Measurements from ENCODE around the gene SIRPA.

SIRPA gene

GRCh38 chr20:1905693-1906092 lies 10.5 kb downstream of the SIRPA start:
- H3K27ac ChIP-seq, result no peak overlapping the region
- H3K36me3 ChIP-seq (replicated peaks), result no peaks in the 10 kb centered on the region
- in situ Hi-C loops (cut with HindIII; ENCODE audit: low pct_ligation_motif_present, low sequenced_read_pairs), result no loop called here
- DNase-seq, result no peak
- TF ChIP-seq, protein P1, sequence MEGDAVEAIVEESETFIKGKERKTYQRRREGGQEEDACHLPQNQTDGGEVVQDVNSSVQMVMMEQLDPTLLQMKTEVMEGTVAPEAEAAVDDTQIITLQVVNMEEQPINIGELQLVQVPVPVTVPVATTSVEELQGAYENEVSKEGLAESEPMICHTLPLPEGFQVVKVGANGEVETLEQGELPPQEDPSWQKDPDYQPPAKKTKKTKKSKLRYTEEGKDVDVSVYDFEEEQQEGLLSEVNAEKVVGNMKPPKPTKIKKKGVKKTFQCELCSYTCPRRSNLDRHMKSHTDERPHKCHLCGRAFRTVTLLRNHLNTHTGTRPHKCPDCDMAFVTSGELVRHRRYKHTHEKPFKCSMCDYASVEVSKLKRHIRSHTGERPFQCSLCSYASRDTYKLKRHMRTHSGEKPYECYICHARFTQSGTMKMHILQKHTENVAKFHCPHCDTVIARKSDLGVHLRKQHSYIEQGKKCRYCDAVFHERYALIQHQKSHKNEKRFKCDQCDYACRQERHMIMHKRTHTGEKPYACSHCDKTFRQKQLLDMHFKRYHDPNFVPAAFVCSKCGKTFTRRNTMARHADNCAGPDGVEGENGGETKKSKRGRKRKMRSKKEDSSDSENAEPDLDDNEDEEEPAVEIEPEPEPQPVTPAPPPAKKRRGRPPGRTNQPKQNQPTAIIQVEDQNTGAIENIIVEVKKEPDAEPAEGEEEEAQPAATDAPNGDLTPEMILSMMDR (IDR thresholded peaks at IDR 0.05; ENCODE audit: low read depth, low read length, missing control alignments), result no peak
- H3K4me3 ChIP-seq (ENCODE audit: low read depth, low read length), result no peak overlapping the region
- no peaks in the 10 kb centered on the region for H3K27me3 ChIP-seq (replicated peaks)

DNA sequence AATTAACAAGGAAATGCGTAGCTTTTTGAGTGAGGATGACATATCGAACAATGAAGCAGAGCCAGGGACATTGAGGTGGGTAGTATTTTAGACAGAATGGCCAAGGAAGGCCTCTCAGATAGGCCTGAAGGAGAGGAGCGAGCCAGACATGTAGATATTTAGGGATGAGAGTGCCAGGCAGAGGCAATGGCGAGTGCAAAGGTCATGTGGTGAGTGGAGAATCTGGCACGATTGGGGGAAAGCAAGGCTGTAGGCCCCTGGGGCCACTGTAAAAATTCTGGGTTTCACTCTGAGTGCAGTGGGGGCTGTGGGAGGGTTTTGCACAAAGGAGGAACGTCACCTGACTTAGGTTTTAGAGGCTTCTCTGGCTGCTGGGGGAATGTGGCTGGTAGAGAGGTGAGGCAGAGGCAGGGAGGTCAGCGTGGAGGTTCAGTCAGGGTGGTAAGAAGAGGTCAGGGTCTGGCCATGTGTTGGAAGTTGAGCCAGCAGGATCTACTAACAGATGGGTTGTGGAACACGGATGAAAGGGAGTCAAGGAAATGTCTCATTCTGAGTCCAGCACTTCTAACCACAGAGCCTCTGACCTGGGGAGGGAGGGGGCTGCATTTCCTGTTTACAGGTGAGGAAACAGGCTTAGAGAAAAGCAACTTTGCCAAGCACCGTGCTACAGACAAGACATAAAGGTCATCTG lies 11.3 kb downstream of the SIRPA start:
- no peak for DNase-seq
- Histone ChIP-seq H3K4me3 (ENCODE audit: low read depth, low read length) (no peak overlapping the region), H3K36me3 (replicated peaks) (no peaks in the 10 kb centered on the region), H3K27me3 (replicated peaks) (no peaks in the 10 kb centered on the region), H3K27ac (no peak overlapping the region)
- in situ Hi-C loops (cut with HindIII; ENCODE audit: low pct_ligation_motif_present, low sequenced_read_pairs), result no loop called here
- TF ChIP-seq, protein P1 (IDR thresholded peaks at IDR 0.05; ENCODE audit: low read depth, low read length, missing control alignments), result no peak

DNA sequence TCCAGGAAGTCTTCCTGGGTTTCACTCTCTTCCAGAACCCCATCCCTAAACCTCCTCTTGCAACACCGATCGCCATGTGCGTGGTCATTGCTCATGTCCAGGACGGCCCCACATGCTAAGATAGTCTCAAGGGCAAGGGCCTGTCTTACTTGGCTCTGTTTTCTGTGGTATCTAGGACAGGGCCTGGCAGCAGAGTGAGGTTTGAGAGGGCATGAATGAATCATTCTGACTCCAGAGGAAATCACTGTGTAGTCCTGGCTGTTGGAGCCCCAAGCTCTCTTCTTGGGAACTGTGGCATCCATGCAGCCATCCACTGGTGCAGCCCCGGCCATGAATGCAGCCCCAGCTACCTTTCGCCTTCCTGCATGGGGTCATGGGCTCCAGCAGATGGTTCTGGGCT lies 12.4 kb downstream of the SIRPA start:
- peak; percentile 5 for DNase-seq
- H3K27ac ChIP-seq, result no peak overlapping the region
- H3K4me3 ChIP-seq (ENCODE audit: low read depth, low read length), result no peak overlapping the region
- in situ Hi-C loops (cut with HindIII; ENCODE audit: low pct_ligation_motif_present, low sequenced_read_pairs), result no loop called here
- no peaks in the 10 kb centered on the region for H3K36me3 ChIP-seq (replicated peaks)
- TF ChIP-seq, protein P1 (IDR thresholded peaks at IDR 0.05; ENCODE audit: low read depth, low read length, missing control alignments), result no peak
- H3K27me3 ChIP-seq (replicated peaks), result no peaks in the 10 kb centered on the region

DNA sequence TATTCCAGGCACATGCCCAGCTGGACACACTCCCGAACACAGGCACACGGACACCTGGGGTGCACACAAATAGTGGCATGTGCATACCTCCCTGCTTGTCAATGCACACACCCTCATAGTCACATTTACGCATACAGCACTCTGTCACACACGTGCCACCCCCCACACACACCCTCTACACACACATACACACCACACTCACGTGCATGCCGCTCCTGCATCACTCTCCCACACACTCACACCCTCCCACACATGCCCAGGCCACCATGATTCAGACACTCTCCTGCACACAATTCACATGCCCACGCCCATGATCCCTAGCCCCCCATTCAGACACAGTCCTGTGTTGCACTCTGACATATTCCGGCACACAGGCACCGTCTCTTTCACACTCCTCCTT lies 13.0 kb downstream of the SIRPA start:
- TF ChIP-seq, protein P1 (IDR thresholded peaks at IDR 0.05; ENCODE audit: low read depth, low read length, missing control alignments), result no peak
- in situ Hi-C loops (cut with HindIII; ENCODE audit: low pct_ligation_motif_present, low sequenced_read_pairs), result no loop called here
- Histone ChIP-seq H3K27ac (no peak overlapping the region), H3K36me3 (replicated peaks) (no peaks in the 10 kb centered on the region), H3K27me3 (replicated peaks) (no peaks in the 10 kb centered on the region), H3K4me3 (ENCODE audit: low read depth, low read length) (no peak overlapping the region)
- DNase-seq, result no peak

GRCh38 chr20:1909097-1909496 lies 13.9 kb downstream of the SIRPA start:
- H3K4me3 ChIP-seq (ENCODE audit: low read depth, low read length), result no peak overlapping the region
- in situ Hi-C loops (cut with HindIII; ENCODE audit: low pct_ligation_motif_present, low sequenced_read_pairs), result no loop called here
- H3K27ac ChIP-seq, result no peak overlapping the region
- H3K36me3 ChIP-seq (replicated peaks), result no peaks in the 10 kb centered on the region
- no peak for DNase-seq
- TF ChIP-seq, protein P1 (IDR thresholded peaks at IDR 0.05; ENCODE audit: low read depth, low read length, missing control alignments), result no peak
- no peaks in the 10 kb centered on the region for H3K27me3 ChIP-seq (replicated peaks)

DNA sequence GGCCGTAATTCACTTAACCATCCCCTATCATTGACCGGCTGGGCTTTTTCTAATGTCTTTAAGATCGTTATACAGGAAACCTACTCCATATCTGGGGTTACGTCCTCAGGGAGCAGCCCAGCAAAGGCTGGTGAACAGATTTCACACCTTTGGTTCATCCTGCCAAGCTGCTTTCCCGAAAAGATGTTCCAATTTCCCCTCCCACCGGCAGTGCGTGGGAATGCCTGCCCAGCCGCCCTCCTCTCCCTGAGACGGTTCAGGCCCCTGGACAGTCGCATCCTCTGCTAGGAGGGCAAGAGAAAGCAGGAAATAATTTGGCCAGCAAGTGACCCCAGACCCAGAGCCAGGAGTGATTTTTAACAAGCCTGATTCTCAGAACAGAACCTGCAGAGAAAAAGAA lies 16.3 kb downstream of the SIRPA start:
- no peak overlapping the region for H3K27ac ChIP-seq
- no peaks in the 10 kb centered on the region for H3K27me3 ChIP-seq (replicated peaks)
- H3K4me3 ChIP-seq (ENCODE audit: low read depth, low read length), result no peak overlapping the region
- in situ Hi-C loops (cut with HindIII; ENCODE audit: low pct_ligation_motif_present, low sequenced_read_pairs), result no loop called here
- TF ChIP-seq, protein P1 (IDR thresholded peaks at IDR 0.05; ENCODE audit: low read depth, low read length, missing control alignments), result no peak
- no peak for DNase-seq
- H3K36me3 ChIP-seq (replicated peaks), result no peaks in the 10 kb centered on the region

Data from brain microvascular endothelial cell (primary cell).